HCT116 (cell line): ENCODE results near the gene SAMD4B. TPM values are rescaled to one million over a fixed set of nuclear protein-coding genes. Genes with fewer than 3 reads are reported as not detected.
A peak's percentile ranks its signal among the peaks of the same experiment; 100 is the strongest.

ENCODE experiments used
- ATAC-seq: fragments of 200-7000 bp; cut with Tn5 transposase; 2 replicates; pipeline ENCODE4 v1.9.1; 2020; ENCODE audit warnings: mild to moderate bottlenecking, moderate library complexity
- Bru-seq: library from RNA; stranded (reverse); fragments of 400-500 nt; gene quantifications from one replicate; lab custom pipeline; 2021; lab: Mats Ljungman, UMichigan
- BruChase-seq, 2 experiments: library from RNA; stranded (reverse); fragments of 400-500 nt; gene quantifications; one replicate each; lab custom pipeline; 2021; lab: Mats Ljungman, UMichigan
- BruUV-seq: library from RNA; stranded (reverse); fragments of 400-500 nt; replicated peaks from 2 replicates; lab custom pipeline; 2021; lab: Mats Ljungman, UMichigan
- CTCF ChIA-PET: fragments of 300-600 bp; sonication (Branson Sonifier 250); formaldehyde crosslinking; loops from one replicate; lab custom pipeline; 2021; ENCODE audit warnings: antibody characterized with exemption; lab: Charles Lee
- POLR2A ChIA-PET: fragments of 300-600, 350-600 bp; sonication (Branson Sonifier 250); formaldehyde crosslinking; loops from one replicate; lab custom pipeline; 2021; ENCODE audit warnings: antibody characterized with exemption; lab: Charles Lee
- RAD21 ChIA-PET, 2 experiments: fragments of 300-600 bp; sonication (Branson Sonifier 250); formaldehyde crosslinking; loops; one replicate each; lab custom pipeline; 2023; ENCODE audit warnings: low total read pairs in 2 of 2; ENCODE audit not compliant: uncharacterized antibody in 2 of 2, unreplicated experiment in 2 of 2, low non-redundant PET in 1 of 2; lab: Charles Lee
- DNase-seq: peaks from one replicate; pipeline ENCODE4 v3.0.0-alpha.2; 2010; ENCODE audit warnings: low read depth, low spot score
- H2AFZ ChIP-seq: fragments of 200-600 bp; shearing (Covaris generic), sonication (generic); 2 replicates; pipeline ENCODE4 v1.6.1; 2017; ENCODE audit warnings: low read depth, mixed run types, mixed read lengths, antibody characterized with exemption, low read length; ENCODE audit not compliant: poor library complexity, severe bottlenecking
- H3K27ac ChIP-seq: 2 replicates; pipeline ENCODE4 v1.5.1; 2012; ENCODE audit warnings: low read depth, low read length
- H3K27me3 ChIP-seq: fragments of 200-600 bp; sonication (generic); 2 replicates; pipeline ENCODE4 v1.6.1; 2016; ENCODE audit warnings: mixed run types, low read length, mixed read lengths; ENCODE audit not compliant: insufficient read depth
- H3K36me3 ChIP-seq, 2 experiments: fragments of 200-500 bp in 1 of 2; fragments of 200-600 bp in 1 of 2; sonication (Bioruptor generic) in 1 of 2; sonication (generic) in 1 of 2; 2 replicates each; pipeline versions ENCODE4 v1.5.1 to v1.6.1; 2014 to 2016; ENCODE audit warnings: low read length in 2 of 2, inconsistent platforms in 1 of 2, mixed read lengths in 1 of 2, mixed run types in 1 of 2; ENCODE audit not compliant: insufficient read depth in 2 of 2, control insufficient read depth in 1 of 2
- H3K4me1 ChIP-seq, 2 experiments: fragments of 200-600 bp in 1 of 2; sonication (generic) in 1 of 2; 2 replicates each; pipeline versions ENCODE4 v1.5.1 to v1.6.1; 2012 to 2017; ENCODE audit warnings: low read length in 2 of 2, inconsistent platforms in 1 of 2, mild to moderate bottlenecking in 1 of 2, mixed read lengths in 1 of 2, mixed run types in 1 of 2, moderate library complexity in 1 of 2; ENCODE audit not compliant: insufficient read depth in 2 of 2, control insufficient read depth in 1 of 2
- H3K4me2 ChIP-seq: fragments of 200-600 bp; sonication (generic); 2 replicates; pipeline ENCODE4 v1.6.1; 2017; ENCODE audit warnings: mixed run types, low read length, mixed read lengths
- H3K4me3 ChIP-seq, 2 experiments: fragments of 200-600 bp in 1 of 2; sonication (generic) in 1 of 2; replicated peaks in 1 of 2; 2 replicates each; pipeline ENCODE4 v1.5.1; 2011 to 2016; ENCODE audit warnings: low read length in 2 of 2, control low read depth in 1 of 2, low read depth in 1 of 2, mild to moderate bottlenecking in 1 of 2, mixed read lengths in 1 of 2, mixed run types in 1 of 2
- H3K79me2 ChIP-seq: fragments of 200-600 bp; sonication (generic); 2 replicates; pipeline ENCODE4 v1.6.1; 2017; ENCODE audit warnings: mild to moderate bottlenecking, mixed run types, low read length, moderate library complexity, mixed read lengths; ENCODE audit not compliant: insufficient read depth
- H3K9ac ChIP-seq: fragments of 200-600 bp; sonication (generic); 2 replicates; pipeline ENCODE4 v1.6.1; 2016; ENCODE audit warnings: low read length, mixed read lengths
- H3K9me2 ChIP-seq: fragments of 200-600 bp; sonication (generic), shearing (Covaris generic); 2 replicates; pipeline ENCODE4 v1.6.1; 2017; ENCODE audit warnings: mixed run types, mild to moderate bottlenecking, moderate library complexity; ENCODE audit not compliant: insufficient read depth
- H3K9me3 ChIP-seq, 2 experiments: fragments of 200-500 bp in 1 of 2; fragments of 200-600 bp in 1 of 2; sonication (Bioruptor generic) in 1 of 2; sonication (generic) in 1 of 2; 2 replicates each; pipeline ENCODE4 v1.6.1; 2014 to 2017; ENCODE audit warnings: low read length in 2 of 2, mixed read lengths in 2 of 2, inconsistent platforms in 1 of 2, low read depth in 1 of 2, mild to moderate bottlenecking in 1 of 2, mixed run types in 1 of 2, moderate library complexity in 1 of 2; ENCODE audit not compliant: control insufficient read depth in 1 of 2, insufficient read depth in 1 of 2
- H4K20me1 ChIP-seq: fragments of 200-600 bp; sonication (generic), shearing (Covaris generic); 2 replicates; pipeline ENCODE4 v1.6.1; 2017; ENCODE audit warnings: mixed run types, mild to moderate bottlenecking, moderate library complexity; ENCODE audit not compliant: insufficient read depth
- CBX3 ChIP-seq: IDR thresholded peaks from 2 replicates; pipeline ENCODE4 v1.6.1; 2012; ENCODE audit warnings: low read depth
- EGR1 ChIP-seq: IDR thresholded peaks from 2 replicates; pipeline ENCODE4 v1.6.1; 2012; ENCODE audit warnings: low read depth
- EZH2 ChIP-seq: fragments of 200-600 bp; sonication (generic); IDR thresholded peaks from 2 replicates; pipeline ENCODE4 v1.6.1; 2017; ENCODE audit warnings: antibody characterized with exemption, mixed run types
- POLR2A ChIP-seq: IDR thresholded peaks from 2 replicates; pipeline ENCODE4 v1.7.0; 2011; ENCODE audit warnings: borderline replicate concordance; ENCODE audit not compliant: insufficient read depth, insufficient read length; ENCODE audit errors: extremely low read depth
- REST ChIP-seq: IDR thresholded peaks from 2 replicates; pipeline ENCODE4 v1.6.1; 2012; ENCODE audit warnings: low read depth
- SRF ChIP-seq: IDR thresholded peaks from 2 replicates; pipeline ENCODE4 v1.6.1; 2012; ENCODE audit warnings: low read depth
- ZBTB33 ChIP-seq: IDR thresholded peaks from 2 replicates; pipeline ENCODE4 v1.6.1; 2011; ENCODE audit warnings: mild to moderate bottlenecking, low read length, moderate library complexity; ENCODE audit not compliant: insufficient replicate concordance; ENCODE audit errors: extremely low read depth
- ZNF274 ChIP-seq: fragments of 200-500 bp; sonication (Bioruptor generic); IDR thresholded peaks from 2 replicates; pipeline ENCODE4 v1.6.1; 2014; ENCODE audit warnings: mild to moderate bottlenecking, low read depth, low read length, inconsistent platforms
- intact Hi-C: fragments of 100-400 bp; cut with micrococcal nuclease; formaldehyde crosslinking; loops from 2 replicates; pipeline ENCODE4 v1.10.0; 2022
- long read RNA-seq: library from polyadenylated mRNA; unstranded; transcript quantifications from one replicate; pipeline ENCODE4 v2.0.0, GENCODE V29; 2021; ENCODE audit not compliant: unreplicated experiment
- polyA plus RNA-seq: library from polyadenylated mRNA; unstranded; fragments of >200 nt; gene quantifications from 2 replicates; pipeline ENCODE4 v1.2.1, GENCODE V29; 2012; ENCODE audit warnings: missing spikeins
- total RNA-seq: library from RNA; stranded (reverse); gene quantifications from one replicate; pipeline ENCODE4 v1.2.1, GENCODE V29; 2021; ENCODE audit not compliant: unreplicated experiment
- TF ChIP-seq, protein P1 (sequence below), 3 experiments: fragments of 200-600 bp in 1 of 3; sonication (generic) in 1 of 3; IDR thresholded peaks in 2 of 3; conservative IDR thresholded peaks in 1 of 3; 2 replicates each; pipeline ENCODE4 v1.5.1; 2012 to 2017; ENCODE audit warnings: low read depth in 2 of 3, low read length in 2 of 3, antibody characterized with exemption in 1 of 3, borderline replicate concordance in 1 of 3, control low read depth in 1 of 3, mild to moderate bottlenecking in 1 of 3, mixed read lengths in 1 of 3, mixed run types in 1 of 3, moderate library complexity in 1 of 3; ENCODE audit not compliant: insufficient read depth in 1 of 3
- TF ChIP-seq, protein P2 (sequence below): IDR thresholded peaks from 2 replicates; pipeline ENCODE4 v1.6.1; 2012

Gene SAMD4B, protein sequence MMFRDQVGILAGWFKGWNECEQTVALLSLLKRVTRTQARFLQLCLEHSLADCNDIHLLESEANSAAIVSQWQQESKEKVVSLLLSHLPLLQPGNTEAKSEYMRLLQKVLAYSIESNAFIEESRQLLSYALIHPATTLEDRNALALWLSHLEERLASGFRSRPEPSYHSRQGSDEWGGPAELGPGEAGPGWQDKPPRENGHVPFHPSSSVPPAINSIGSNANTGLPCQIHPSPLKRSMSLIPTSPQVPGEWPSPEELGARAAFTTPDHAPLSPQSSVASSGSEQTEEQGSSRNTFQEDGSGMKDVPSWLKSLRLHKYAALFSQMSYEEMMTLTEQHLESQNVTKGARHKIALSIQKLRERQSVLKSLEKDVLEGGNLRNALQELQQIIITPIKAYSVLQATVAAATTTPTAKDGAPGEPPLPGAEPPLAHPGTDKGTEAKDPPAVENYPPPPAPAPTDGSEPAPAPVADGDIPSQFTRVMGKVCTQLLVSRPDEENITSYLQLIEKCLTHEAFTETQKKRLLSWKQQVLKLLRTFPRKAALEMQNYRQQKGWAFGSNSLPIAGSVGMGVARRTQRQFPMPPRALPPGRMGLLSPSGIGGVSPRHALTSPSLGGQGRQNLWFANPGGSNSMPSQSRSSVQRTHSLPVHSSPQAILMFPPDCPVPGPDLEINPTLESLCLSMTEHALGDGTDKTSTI
- total RNA-seq (127 TPM), Bru-seq, nascent RNA (percentile 87 among the genes with signal in this experiment), BruChase-seq, experiment 1, labeled RNA remaining after a 6-hour chase (percentile 92 among the genes with signal in this experiment), BruChase-seq, experiment 2, labeled RNA remaining after a 2-hour chase (percentile 87 among the genes with signal in this experiment)
- 151 and 158 TPM in 2 replicates for polyA plus RNA-seq
- long read RNA-seq, transcript SAMD4B-213 (12 exons, 3,664 nt) = minor isoform, 6 of 94 reads
- long read RNA-seq, transcript SAMD4B-204 (1 exons, 578 nt) = major isoform, 8 of 94 reads
- long read RNA-seq, partial matches to known transcripts = 30 of 94 reads
- long read RNA-seq, other reads (novel, unspliced or antisense) = 48 of 94 reads

- DNase-seq (peak; percentile 93), ATAC-seq (peak; percentile 92)
- H3K79me2 ChIP-seq = peaks cover 52% of the 10 kb centered on the region
- H2AFZ ChIP-seq = peak within 1 kb of the TSS; percentile 62
- ChIA-PET RAD21 (no interaction called here), CTCF (interaction anchor here (0.6 to 1.9 kb wide), 11 partner anchors 11 to 380 kb away, joined by 3 to 11 read pairs (median 5); partner anchors contain the start of gene PLEKHG2), POLR2A (interaction anchor here (0.6 to 1.1 kb wide), 13 partner anchors 8 to 508 kb away, joined by 3 to 7 read pairs (median 4); partner anchors contain the start of genes MED29, PAF1 and RPS16)
- no peaks in the 10 kb centered on the region; the same call in 1 of the 2 replicates for H4K20me1 ChIP-seq
- peak within 1 kb of the TSS; percentile 99 for H3K4me2 ChIP-seq
- peak within 1 kb of the TSS; percentile 95 for H3K9ac ChIP-seq
- intact Hi-C loops = loop anchor here (1.0 to 5.0 kb wide), 2 partner anchors 70 to 130 kb away; partner anchors contain the start of gene PLEKHG2
- H3K9me2 ChIP-seq = no peaks in the 10 kb centered on the region
- H3K27ac ChIP-seq = peak within 1 kb of the TSS; percentile 86
- peaks cover 8 to 27% of the 10 kb centered on the region in 2 experiments for H3K4me1 ChIP-seq
- H3K27me3 ChIP-seq = no peaks in the 10 kb centered on the region
- H3K9me3 ChIP-seq = no peaks in the 10 kb centered on the region
- H3K36me3 ChIP-seq = peaks cover 0 to 6% of the 10 kb centered on the region in 2 experiments; a peak in 1 of 4 replicates
- BruUV-seq = TSS peak; percentile 94
- peak within 1 kb of the TSS; percentile 91 to 92 for H3K4me3 ChIP-seq
- TF ChIP-seq ZNF274 (no peak), CBX3 (peak; percentile 90; the same call in 1 of the 2 replicates), ZBTB33 (peak; percentile 30), REST (no peak), EZH2 (no peak), EGR1 (peak; percentile 40; the same call in 1 of the 2 replicates), SRF (no peak), POLR2A (peak; percentile 91)
- TF ChIP-seq, protein P1, sequence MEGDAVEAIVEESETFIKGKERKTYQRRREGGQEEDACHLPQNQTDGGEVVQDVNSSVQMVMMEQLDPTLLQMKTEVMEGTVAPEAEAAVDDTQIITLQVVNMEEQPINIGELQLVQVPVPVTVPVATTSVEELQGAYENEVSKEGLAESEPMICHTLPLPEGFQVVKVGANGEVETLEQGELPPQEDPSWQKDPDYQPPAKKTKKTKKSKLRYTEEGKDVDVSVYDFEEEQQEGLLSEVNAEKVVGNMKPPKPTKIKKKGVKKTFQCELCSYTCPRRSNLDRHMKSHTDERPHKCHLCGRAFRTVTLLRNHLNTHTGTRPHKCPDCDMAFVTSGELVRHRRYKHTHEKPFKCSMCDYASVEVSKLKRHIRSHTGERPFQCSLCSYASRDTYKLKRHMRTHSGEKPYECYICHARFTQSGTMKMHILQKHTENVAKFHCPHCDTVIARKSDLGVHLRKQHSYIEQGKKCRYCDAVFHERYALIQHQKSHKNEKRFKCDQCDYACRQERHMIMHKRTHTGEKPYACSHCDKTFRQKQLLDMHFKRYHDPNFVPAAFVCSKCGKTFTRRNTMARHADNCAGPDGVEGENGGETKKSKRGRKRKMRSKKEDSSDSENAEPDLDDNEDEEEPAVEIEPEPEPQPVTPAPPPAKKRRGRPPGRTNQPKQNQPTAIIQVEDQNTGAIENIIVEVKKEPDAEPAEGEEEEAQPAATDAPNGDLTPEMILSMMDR (IDR thresholded peaks at IDR 0.05 in 2 of 3, conservative IDR thresholded peaks at IDR 0.05 in 1 of 3; ENCODE audit: borderline replicate concordance in 1 of 3, insufficient read depth in 1 of 3, low read depth in 2 of 3, low read length in 2 of 3) = peak; percentile 26 to 67 (median 45); a peak in 3 of 6 replicates
- TF ChIP-seq, protein P2, sequence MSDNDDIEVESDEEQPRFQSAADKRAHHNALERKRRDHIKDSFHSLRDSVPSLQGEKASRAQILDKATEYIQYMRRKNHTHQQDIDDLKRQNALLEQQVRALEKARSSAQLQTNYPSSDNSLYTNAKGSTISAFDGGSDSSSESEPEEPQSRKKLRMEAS = peak; percentile 55
Observed at GRCh38 chr19:39341719-39342604, at the start of gene SAMD4B. SAMD4B (plus strand) TSS chr19:39342421; CDS start chr19:39356894, 14,473 bp downstream.
